GM21360 (cell line): ENCODE results near the gene CATSPER2.
A peak's percentile ranks its signal among the peaks of the same experiment; 100 is the strongest.
"Not testable (repeated sequence)": the region's sequence is repeated elsewhere in the genome, so short reads cannot be mapped to it uniquely, and the experiment has no call there.

ENCODE experiments used
- ATAC-seq: cut with Tn5 transposase; IDR thresholded peaks from one replicate; pipeline ENCODE4 v1.9.1; 2021; ENCODE audit warnings: mild to moderate bottlenecking, moderate library complexity; ENCODE audit not compliant: unreplicated experiment

Gene CATSPER2

DNA sequence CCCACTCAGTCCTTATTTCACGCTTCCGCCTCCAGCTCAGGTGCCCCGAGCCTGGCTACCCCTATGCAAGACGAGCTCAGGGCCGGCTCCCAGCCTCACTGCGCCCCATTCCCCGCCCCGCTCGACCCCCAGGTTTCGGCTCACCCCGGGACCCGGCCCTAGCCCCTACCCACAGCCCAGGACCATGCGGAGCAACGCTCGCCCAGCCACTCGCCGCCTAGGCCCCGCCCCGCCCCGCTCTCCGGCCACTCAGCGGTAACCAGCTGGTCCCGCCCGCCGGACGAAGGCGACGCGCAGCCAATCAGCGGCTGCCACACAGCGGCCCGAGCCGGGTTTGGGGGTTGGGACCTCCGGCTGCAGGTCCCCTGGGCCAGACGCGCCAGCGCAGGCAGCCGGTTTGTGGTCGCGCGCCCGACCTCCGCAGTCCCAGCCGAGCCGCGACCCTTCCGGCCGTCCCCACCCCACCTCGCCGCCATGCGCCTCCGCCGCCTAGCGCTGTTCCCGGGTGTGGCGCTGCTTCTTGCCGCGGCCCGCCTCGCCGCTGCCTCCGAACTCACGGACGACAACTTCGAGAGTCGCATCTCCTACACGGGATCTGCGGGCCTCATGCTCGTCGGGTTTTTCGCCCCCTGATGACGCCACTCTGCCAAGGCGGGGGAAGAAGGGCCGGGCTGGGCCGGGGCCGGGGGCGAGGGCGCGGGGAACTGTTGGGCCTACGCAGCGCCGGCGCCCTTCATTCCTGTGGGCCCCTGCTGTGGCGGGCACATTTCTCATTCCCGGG is at the start of gene CATSPER2:
TSS of gene CATSPER2 (minus strand) at position 196 of the 781 bp plus-strand sequence. CDS start 783 bp downstream, outside the sequence.
- ATAC-seq, result no peak

DNA sequence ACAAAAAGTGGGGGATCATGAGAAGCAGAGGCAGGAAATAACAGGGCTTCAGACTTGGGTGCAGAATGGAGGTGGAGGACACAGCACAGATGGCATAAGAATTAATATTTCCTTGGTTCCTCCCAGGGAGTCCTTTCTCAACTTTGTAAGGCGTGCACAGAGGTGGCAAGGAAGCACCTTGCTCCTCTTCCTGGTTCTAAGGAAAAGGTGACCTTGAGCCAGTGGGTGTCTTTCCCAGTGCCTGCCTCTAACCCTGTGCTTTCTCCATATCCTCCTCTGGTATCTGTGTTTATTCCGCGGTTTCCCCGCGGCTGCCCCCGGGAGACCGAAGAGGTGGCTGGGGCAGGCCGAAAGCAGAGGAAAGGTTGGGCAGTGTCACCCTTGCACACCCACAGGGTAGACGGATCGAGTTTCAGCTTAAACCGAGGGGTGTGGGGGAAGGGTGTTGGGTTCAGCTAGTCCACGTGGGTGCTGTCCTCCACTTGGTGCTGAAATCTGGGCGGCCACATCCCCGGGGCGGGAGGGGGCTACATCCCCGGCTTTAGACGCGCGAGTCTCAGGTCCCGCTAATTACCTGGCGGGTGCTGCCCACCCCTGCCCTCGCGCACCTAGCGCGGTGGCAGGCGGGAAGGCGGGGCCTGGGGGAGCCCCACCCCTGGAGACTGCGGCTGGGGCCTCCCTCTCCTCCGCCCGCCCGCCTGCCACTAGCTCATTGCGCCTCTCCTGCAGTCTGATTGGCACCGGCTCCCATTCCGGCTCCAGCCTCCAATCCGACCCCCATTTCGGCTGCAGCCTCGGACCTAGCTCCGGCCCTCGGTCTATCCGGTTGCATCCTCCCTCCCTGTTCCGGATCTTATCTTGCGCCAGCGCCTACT is 44.7 kb upstream of the CATSPER2 start, which contains the start of gene CKMT1A:
TSS of gene CKMT1A (plus strand) at position 712 of the 875 bp plus-strand sequence. CDS start 192 bp downstream, outside the sequence.
- ATAC-seq, result not testable (repeated sequence)

DNA sequence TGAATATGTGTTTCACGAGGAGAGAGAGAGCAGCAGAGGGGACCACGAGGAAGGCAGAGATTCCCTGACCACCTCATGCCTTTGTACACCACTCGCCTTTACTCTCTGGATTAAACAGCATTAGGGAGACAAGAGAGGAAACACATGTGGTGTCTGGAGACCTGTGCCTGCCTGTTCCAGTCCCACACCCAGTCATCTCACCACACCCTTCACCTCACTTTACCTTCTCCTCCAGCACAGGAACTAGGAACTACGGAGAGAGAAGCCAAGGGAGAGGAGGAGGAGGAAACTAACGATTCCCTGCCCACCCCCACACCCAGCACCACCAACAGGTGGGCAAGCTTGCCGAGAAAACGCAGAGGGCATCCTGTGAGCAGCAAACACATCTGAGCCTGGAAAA is 44.0 kb upstream of the CATSPER2 start:
- not testable (repeated sequence) for ATAC-seq

DNA sequence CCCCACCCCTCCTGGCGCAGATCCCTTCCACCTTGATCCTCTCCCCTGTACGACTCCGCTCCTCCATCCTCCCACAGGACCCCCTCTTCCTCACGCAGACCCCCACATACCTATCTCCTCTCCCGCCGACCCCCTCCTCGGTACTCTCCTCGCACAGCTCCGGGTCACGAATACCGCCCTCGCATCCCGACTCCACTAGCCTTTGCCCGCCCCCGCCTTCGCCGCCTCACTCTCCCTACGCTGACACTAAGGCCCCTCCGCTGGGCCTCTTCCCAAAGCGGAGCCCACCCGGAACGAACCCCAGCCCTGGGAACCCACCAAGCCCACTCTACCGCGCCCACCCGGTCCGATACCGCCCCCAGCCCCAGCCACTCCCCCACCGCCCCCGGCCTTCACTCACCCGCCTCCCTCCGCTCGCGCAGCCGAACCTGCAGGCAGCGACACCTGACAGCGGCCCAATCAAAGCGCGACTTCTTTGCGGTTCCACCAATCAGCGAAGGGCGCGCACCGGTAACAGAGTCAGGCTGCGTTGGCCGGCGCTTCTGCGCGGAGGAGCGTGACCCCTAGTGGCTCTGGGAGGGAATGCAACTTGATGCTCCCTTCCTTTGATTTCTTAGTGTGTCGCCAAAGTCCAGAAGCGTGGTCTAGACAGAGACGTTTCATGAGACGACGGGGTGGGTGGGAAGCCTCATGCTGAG is 41.1 kb upstream of the CATSPER2 start:
- peak; percentile 94 for ATAC-seq

DNA sequence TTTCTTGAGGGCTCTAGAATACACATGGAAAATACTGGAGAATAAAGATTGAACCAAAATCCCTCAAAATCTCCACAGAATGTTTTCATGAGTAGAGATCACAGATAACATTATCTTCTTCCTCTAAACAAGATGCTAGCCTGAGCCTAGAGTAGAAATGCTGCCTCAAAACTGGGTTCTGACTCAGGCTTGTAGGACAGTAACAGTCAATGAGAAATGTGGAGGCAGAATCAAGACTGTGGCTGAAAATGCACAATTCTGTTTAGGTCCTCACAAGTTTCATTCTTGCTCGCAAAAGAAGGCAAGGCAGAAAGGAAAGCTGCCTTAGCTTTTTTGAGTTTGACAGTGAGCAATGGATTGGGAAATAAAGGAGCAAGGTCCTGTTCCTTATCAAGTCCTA is 25.5 kb upstream of the CATSPER2 start:
- ATAC-seq, result not testable (repeated sequence)

DNA sequence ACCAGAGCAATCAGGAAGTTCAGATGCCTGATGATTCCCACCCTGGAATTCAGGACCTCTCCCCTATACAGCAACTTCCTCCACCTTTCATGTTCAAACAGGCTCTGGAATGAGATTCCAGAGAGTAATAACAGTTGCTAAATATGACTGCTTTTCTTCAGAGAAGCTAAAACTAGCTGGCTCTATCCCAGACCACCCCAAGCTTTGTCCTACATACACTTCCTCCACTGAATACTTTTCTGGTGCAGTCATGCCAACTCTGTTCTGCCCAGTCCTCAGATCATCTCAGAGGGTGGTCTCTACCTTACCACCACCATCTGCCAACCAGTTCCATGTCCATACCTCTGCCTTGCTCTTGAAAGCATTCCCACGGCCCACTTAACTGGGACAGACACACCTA is 17.5 kb upstream of the CATSPER2 start:
- not testable (repeated sequence) for ATAC-seq

DNA sequence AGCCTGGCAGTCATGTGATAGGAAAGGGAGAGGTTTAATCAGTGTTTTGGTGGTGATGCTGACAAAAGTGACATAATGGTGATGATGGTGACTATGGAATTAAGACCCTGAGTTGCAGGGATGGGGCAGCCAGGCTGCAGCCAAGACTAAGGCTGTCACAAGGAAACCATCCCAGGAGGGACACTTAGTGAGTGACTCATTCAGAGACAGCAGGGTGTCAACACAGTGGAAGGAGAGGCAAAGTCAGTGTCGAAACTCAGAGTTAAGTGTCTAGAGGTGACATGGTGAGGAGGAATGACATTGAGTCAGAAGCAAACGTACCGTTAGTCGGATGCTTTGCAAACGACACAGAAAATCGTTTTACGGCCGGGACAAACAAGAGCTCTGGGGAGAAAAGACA is 14.7 kb upstream of the CATSPER2 start:
- not testable (repeated sequence) for ATAC-seq

DNA sequence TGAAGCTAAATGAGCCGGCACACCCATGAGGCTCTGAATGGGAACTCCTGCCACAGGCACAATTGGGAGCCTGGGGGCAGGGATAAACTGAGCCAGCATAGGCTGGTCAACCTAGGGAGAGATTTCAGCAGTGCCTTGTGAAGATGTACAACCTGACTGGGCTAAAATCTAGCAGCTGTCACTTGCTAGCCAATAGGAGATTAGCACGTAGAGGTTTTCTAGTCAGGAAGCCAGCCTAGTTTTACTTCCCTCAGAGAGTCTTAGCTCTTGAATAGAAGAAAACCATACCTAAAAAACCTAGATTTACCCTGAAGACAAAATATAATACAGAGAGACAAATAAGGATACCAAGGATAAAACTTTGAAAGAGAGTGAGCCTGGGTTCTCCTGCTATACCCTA is 13.6 kb upstream of the CATSPER2 start:
- not testable (repeated sequence) for ATAC-seq

DNA sequence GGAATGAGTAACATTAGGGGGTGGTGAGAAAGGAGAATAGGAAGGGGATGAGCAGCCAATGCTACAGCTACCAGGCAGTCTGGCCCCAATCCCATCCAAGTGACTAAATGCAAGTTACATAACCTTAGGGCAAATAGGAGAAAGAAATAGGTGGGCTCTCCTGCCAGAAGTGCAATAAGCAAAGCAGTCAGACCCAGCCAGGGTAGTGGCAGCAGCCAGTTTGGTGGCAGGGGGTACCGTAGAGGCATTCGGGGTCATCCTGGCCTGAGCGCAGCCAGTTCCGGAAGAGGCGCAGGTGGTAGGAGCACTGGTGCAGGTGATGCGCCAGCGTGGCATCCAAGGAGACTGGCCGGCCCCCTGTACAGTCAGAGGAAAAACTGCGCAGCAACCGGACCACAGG is 11.1 kb upstream of the CATSPER2 start:
- ATAC-seq, result not testable (repeated sequence)

DNA sequence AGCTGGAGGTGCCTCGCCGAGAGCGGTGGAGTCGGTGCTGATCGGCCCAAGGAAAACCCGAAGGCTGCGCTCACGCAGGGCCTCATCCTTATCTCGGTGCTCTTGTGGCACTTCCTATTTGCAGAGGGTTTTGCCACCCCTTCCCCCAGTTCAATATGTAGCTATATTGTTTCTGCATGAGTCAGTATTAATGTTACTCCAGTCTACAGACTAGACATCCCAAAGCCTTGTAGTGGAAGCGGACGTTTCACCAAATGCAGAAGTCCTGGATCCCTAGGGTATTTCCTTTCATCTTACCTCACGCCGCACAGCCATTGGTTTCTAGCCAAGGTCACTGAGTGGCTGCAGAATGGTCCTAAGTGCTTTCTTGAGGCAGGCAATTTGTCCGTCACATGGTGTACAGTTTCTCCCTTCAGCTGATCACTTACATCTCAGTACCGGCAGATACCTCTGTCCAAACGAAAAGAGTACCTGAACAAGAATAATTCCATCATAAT is 834 bp upstream of the CATSPER2 start:
- ATAC-seq, result not testable (repeated sequence)

DNA sequence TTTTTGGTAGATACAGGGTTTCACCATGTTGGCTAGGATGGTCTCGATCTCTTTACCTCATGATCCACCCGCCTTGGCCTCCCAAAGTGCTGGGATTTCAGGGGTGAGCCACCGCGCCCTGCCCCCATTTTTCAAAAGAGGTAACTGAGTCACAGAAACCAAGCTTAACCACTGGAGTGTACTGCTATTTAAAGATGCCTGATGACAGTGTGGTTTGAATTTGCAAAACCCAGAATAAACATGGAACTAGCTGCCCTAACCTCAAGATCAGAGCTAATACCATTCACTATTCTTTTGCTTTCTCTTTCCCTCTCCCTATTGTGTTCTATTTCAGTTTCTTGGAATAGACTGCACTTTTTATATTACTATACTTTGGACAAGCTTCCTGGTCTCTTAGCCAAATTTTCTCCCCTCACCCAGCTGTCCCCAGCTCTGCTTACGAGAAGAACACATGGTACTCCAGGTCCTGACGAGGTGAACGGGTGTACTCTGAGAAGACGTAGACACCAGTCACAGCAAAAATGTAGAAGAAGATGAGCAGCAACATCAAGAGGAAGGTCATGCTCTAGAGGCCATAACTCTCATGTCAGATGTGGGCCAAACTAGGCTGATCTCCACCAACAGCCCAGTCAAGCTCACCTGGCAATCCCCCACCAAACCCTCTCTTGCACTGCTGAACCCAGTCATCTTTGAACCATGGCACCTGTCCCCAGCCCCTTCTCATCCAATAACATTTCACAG is 10.0 kb downstream of the CATSPER2 start:
- ATAC-seq, result not testable (repeated sequence)

DNA sequence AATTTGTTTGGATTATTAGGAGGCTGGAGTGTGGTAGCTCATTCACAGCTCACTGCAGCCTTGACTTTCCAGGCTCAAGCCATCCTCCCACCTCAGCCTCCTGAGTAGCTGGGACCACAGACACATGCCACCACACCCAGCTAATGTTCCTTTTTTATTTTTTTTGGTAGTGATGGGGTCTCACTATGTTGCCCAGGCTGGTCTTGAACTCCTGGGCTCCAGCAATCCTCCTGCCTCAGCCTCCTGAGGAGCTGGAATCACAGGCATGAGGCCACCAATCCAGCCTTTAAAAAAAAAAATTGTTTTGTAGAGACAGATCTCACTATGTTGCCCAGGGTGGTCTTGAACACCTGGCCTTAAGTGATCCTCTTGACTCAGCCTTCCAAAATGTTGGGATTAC is 21.7 kb downstream of the CATSPER2 start:
- not testable (repeated sequence) for ATAC-seq

DNA sequence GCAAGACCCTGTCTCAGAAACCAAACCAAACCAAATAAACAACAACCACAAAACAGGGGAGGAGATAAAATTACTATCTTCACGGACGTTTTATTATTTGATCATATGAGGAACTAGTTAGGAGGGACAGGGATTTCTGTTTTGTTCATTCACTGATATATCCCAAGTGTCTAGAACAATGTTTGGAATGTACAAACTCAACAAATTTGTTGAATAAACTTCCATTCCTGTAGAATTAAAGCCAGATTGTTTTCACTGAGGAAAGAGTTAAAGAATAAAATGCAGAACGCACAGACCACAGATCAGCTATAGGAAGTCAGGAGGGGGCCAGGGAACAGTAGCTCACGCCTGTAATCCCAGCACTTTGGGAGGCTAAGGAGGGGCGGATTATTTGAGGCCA is 23.5 kb downstream of the CATSPER2 start:
- no peak for ATAC-seq

DNA sequence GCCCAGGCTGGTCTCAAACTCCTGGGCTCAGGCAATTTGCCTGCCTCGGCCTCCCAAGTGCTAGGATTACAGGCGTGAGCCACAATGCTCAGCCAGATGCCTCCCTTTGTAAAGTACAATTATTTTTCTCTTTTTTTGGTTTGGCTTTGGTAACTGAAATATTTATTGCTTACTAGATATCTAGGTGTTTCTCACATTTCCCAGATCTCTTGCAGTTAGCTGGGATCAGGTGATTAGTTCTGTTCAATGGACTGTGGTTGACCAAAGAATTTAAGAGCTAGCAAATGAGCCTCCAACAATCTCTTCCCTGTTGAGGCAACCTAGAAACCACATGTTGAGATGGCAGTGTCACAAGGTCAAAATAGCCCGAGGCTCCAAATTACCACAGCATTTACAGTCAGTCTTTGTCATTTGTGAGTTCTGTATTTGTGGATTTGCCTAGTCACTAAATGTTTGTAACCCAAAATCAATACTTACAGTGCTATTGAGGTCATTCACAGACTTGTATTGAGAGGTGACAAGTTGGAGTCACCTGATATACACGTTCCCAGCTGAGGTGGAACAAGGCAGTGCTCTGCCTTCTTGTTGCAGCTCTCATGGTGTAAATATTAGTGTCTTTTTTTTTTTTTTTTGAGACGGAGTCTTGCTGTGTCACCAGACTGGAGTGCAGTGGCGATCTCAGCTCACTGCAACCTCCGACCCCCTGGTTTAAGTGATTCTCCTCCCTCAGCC is 26.4 kb downstream of the CATSPER2 start:
- not testable (repeated sequence) for ATAC-seq

DNA sequence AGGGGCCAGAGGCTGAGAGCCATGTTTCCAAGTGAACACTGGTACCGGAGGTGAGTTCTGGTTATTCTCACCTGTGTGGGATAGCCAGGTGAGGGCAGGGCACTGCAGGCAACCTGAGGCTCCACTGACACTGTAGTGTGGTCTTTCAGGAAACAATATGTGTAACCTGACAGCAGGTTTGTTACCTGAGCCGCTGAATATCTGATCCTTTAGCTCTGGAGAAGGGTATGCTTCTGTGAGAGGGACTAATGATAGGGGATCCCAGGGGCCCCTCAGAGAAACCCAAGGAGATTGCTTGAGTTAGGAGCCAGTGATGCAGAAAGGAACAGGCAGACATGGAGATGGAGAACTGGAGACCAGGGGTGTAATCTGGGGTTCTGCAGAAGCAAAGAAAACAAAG is 29.9 kb downstream of the CATSPER2 start, which contains the start of gene STRC:
TSS of gene STRC (minus strand) at position 101 of the 400 bp plus-strand sequence. CDS start at position 23, 78 bp downstream.
- ATAC-seq, result not testable (repeated sequence)

DNA sequence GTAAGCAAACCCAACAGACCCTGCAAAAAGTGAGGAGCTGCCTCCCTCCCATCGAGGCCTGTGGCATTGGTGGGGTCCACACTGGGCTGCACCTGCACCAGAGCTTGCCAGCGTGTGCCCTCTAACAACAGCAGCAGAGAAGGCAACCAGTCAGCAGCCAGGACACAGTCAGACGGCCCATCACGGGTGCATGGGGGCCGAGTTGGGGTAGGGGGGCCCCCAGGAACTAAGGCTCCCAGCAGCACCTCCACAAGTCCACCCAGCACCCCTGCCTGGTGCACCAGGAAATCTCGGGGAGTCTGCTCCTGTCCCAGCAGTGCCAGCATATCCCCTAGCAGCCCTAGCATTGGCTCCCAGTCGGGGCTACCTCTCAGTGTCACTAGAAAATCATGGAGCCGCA is 30.9 kb downstream of the CATSPER2 start:
- not testable (repeated sequence) for ATAC-seq

DNA sequence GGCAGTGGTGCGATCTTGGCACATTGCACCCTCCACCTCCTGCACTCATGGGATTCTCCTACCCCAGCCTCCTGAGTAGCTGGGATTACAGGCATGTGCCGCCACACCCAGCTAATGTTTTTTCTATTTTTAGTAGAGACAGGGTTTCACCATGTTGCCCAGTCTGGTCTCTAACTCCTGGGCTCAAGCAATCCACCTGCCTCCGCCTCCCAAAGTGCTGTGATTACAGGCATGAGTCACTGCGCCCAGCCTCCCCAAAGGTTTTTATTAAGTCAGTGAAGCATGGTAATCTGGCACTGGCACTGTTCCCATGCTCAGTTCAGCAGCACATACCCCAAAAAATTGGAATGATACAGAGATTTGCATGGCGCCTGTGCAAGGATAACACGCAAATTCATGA is 46.4 kb downstream of the CATSPER2 start:
- not testable (repeated sequence) for ATAC-seq

DNA sequence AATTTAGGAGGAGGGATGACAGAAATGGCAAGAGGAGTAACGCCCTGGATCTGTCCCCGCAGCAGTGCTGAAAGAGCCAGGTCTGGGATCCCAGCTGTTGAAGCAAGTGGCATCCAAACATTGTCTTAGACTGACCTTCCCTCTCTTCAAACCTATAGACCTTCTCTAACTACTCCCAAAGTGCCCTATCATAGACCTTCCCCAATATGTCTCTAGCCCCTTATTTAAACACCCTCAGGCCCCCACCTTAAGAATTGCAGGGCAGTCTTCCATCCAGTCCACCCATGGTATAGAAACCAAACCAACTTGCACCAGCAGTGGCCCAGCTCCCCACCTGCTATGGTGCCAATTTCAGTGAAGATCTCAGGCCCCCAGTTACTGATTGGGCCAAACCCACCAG is 48.4 kb downstream of the CATSPER2 start:
- ATAC-seq, result not testable (repeated sequence)

DNA sequence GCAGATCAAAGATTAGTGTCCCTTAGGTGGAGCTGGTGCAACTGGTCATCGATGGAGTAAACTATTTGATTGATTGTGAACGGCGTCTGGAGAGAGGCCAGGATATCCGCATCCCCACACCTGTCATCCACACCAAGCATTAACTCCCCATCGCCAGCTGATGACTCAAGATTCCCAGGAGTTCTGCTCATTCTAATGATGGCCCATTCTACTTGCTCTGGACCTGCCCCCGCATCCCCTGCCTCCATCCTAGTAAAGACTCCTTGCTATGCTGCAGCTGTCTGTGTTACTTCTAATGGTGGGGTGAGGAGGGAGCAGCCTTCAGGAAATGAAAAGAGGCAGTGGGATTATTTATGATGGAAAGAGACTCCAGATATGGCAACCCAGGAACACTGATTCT is 49.5 kb downstream of the CATSPER2 start:
- not testable (repeated sequence) for ATAC-seq
